HG03575 (cell line): ENCODE measurements around the gene CNOT10.
"Not testable (repeated sequence)": the region's sequence is repeated elsewhere in the genome, so short reads cannot be mapped to it uniquely, and the experiment has no call there.

Source experiments
- ATAC-seq: cut with Tn5 transposase; IDR thresholded peaks from one replicate; pipeline ENCODE4 v1.9.1; 2021; ENCODE audit not compliant: unreplicated experiment, insufficient number of reproducible peaks, low FRiP score; ENCODE audit errors: extremely low read depth

CNOT10 gene

GRCh38 chr3:32684800-32685542, at the start of gene CNOT10:
TSS of gene CNOT10 (plus strand) at chr3:32685188. CDS start at chr3:32685461, 273 bp downstream.
- peak; percentile 91 for ATAC-seq

GRCh38 chr3:32640939-32641338, 44.0 kb upstream of the CNOT10 start:
- ATAC-seq = no peak

- no peak for ATAC-seq
Observed at GRCh38 chr3:32641356-32641755, 43.6 kb upstream of the CNOT10 start.

GRCh38 chr3:32643354-32643753, 41.6 kb upstream of the CNOT10 start:
- ATAC-seq = no peak

DNA sequence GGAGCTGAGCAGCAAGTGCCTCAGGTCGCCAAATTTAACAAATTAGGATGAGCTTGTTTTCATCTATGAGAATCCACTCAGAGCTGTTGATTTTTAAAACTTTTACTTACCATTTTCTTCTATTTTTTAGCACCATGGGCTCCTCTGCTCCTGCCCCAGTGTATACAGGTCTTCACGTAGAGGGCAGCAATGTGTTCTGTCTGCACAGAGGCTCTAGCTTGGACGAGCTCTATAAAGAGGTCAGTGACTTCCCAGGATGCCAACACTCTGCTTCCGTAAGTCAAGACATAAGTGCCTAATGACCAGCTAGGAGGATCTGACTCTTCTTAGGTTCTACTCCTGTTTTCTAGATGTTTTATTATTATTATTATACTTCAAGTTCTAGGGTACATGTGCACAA, 41.2 kb upstream of the CNOT10 start:
- no peak for ATAC-seq

DNA sequence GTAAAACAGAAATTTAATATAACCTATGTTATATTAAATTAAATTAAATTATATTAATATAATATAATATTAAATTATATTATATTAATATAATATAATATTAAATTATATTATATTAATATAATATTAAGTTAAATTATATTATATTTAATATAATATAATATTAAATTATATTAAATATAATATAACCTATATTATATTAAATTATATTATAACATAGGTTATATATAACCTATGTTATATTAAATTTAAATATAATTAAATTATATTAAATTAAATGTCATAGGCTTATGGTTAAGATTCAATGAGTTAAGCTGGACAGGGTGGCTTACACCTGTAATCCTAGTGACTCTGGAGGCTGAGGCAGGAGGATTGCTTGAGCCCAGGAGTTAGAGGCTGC, 40.6 kb upstream of the CNOT10 start:
- no peak for ATAC-seq

GRCh38 chr3:32646761-32647160, 38.2 kb upstream of the CNOT10 start:
- no peak for ATAC-seq

- ATAC-seq = not testable (repeated sequence)
Observed at GRCh38 chr3:32652337-32653100, 32.5 kb upstream of the CNOT10 start.

- no peak for ATAC-seq
Observed at GRCh38 chr3:32655167-32655566, 29.8 kb upstream of the CNOT10 start.

GRCh38 chr3:32660634-32661033, 24.4 kb upstream of the CNOT10 start:
- ATAC-seq = no peak

GRCh38 chr3:32662647-32663046, 22.3 kb upstream of the CNOT10 start:
- ATAC-seq = no peak

- ATAC-seq = not testable (repeated sequence)
Observed at GRCh38 chr3:32664630-32665075, 20.3 kb upstream of the CNOT10 start.

- ATAC-seq = no peak
Observed at GRCh38 chr3:32667072-32667582, 17.9 kb upstream of the CNOT10 start.

DNA sequence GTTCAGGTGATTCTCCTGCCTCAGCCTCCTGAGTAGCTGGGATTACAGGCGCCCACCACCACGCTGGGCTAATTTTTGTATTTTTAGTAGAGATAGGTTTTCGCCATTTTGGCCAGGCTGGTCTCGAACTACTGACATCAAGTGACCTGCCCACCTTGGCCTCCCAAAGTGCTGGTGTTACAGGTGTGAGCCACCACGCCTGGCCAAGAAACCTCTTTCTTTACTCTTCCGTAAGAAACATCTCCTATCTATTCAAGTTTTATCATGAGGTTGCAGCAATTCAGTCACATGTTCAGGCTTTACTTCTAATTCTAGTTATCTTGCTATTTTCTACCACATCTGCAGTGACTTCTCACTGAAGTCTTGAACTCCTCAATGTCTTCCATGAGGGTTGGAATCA, 15.8 kb upstream of the CNOT10 start:
- ATAC-seq = not testable (repeated sequence)

DNA sequence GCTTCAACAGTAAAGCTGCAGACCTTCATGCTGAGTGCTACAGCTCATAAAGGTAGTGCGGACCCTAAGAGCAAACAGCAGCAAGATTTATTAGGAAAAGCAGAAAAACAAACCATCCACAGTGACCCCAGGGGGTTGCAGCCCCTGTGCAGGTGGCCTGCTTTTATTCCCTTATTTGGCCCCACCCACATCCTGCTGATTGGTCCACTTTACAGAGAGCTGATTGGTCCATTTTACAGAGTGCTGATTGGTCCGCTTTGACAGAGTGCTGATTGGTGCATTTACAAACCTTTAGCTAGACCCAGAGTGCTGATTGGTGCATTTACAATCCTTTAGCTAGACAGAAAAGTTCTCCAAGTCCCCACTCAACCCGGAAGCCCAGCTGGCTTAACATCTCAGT, 11.3 kb upstream of the CNOT10 start:
- not testable (repeated sequence) for ATAC-seq

DNA sequence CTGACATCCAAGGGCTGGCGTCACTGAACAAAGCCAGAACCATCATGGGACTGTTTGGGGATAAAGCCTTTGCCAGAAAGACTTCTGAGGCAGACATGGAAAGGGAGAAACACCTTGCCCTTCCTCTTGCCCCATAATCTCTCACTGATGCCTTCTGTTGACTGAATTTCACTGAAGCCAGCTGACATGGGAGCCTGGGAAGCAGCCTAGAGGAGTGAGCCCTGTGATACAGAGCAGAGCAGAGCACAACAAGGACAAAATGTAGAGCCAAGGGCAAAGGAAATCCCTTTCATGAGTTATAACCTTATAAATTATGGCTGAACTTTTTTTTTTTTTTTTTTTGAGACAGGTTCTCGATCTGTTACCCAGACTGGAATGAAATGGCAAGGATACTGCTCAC, 9.8 kb upstream of the CNOT10 start:
- ATAC-seq = no peak

- ATAC-seq = no peak
Observed at GRCh38 chr3:32675650-32676049, 9.3 kb upstream of the CNOT10 start.

DNA sequence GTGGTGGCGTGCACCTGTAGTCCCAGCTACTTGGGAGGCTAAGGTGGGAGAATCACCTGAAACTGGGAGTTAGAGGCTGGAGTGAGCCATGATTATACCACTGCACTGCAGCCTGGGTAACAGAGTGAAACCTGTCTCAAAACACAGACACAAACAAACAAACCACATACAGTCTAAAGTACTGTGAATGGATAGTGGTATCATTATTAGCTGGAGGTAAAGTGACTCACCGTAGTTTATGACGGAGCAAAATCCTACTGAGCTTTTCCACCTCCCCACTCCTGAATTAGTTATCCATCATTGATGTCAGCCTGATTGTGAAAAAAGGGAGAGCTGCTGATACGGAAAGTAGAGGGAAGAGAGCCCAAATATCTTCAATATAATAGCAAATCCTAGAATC, 3.2 kb upstream of the CNOT10 start:
- ATAC-seq = no peak

DNA sequence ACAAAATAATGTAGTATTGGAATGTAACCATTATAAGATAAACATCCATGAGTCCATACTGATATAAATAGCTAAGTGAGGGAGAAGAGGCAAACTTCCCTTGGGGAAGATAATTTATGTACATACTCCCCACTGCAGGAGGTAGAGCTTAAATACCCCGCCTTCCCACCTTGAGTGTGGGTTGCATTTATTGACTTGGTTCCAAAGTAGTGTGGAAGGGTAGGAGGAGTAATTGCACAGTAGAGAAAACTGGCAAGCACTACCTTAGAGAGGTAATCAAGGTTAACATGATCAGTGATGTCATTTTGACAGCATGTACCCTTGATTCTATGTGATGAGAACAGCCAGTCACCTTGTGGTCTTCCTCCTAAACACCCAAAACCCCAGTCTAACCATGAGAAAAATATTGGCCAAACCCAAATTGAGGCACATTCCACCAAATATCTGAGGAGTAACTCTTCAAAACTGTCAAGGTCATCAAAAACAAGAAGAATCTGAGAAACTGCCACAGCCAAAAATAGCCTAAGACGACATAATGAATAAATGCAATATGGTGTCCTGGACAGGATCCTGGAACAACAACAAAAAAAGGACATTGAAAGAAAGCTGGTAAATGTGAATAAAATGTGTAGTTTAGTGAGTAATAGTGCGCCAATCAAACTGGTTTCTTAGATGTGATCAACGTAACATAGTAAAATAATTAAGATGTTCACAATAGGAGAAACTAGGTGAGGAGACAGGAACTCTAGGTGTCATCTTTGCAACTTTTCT, 774 bp upstream of the CNOT10 start:
- no peak for ATAC-seq
